NCI-H2029 (cell line): ENCODE data around the gene LRRC4.

Source experiments
- DNase-seq: peaks from one replicate; lab custom pipeline; 2025; lab: John Stamatoyannopoulos, UW

Gene LRRC4

GRCh38 chr7:128031901-128032604 is 816 bp upstream of the LRRC4 start:
- peak; percentile 46 for DNase-seq

DNA sequence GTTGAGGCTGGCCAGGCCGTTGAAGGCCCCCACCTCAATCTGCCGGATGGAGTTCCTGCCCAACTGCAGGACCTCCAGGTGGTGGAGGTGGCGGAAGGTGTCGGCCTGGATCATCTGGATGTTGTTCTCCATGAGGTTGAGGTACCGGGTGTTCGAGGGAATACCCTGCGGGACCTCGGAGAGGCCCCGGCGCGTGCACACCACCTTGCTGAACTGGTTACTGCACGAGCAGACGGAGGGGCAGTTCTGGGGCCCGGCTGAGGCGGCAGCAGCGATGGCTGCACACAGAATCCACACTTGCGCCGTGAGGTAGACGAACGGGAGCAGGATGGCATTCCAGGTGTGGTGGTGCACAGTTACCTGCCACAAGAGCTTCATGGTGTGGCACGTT is 979 bp downstream of the LRRC4 start:
- DNase-seq, result no peak

DNA sequence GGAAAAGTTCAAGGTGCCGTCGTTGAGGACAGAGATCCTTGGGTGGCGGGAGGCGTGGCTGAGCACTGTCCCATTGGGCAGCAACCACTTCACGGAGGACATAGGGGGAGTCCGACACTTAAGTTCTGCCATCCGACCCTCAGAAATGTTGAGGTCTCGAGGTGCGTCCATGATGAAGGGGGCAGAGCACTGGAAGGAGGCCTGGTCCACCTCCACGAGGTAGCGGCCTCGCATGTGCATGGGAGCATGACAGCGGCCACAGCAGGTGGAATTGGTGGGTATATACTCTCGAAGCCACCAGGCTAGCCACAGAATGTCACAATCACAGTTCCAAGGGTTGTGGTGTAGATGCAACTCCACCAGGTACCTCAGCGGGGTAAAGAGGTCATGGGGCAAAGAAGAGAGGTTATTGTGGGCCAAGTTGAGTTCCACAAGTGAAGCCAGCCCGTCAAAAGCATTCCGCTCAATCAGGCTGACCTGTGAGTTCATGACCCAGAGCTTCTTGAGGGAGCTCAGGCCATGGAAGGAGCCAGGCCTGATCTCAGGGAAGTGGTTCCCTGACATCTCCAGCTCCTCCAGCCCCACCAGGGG is 1.7 kb downstream of the LRRC4 start:
- no peak for DNase-seq

GRCh38 chr7:128027485-128027980 is 3.7 kb downstream of the LRRC4 start:
- no peak for DNase-seq

DNA sequence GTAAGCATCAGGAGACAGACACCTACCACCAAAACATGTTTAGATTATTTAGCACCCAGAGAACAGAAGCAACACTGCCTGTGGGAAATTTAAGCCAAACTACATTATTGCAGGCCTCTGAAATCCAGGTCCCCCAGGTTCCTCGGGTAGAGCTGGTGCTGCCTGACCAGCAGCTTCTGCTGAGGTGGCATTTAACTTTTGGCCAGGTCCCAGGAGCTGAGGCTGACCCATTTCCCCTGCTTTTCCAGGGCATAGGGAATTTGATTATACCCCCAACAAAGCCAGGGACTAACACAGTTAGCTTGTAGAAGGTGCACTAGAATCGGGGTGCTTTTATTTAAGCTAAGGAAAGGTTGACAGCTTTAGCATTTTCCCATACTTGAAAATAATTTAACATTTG is 4.7 kb downstream of the LRRC4 start:
- no peak for DNase-seq

DNA sequence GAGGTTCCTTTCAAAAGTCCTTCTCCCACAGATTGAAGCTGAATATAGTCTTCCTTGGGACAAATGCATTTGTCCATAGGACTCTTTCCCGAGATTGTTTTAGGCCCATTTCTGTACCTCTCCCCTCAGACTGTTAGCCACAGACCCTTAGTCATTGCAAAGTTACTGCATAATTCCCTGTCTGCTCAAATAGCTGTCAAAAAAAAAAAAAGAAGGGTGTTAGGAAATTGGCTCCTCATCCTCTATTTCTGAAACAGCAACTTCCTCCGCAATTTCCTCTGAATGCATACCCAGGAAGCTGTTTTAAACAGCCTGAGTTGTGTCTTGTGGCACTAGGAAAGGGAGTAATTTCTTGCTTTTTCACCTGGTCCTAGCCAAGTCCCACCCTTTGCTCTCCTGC is 5.4 kb downstream of the LRRC4 start:
- DNase-seq, result no peak

DNA sequence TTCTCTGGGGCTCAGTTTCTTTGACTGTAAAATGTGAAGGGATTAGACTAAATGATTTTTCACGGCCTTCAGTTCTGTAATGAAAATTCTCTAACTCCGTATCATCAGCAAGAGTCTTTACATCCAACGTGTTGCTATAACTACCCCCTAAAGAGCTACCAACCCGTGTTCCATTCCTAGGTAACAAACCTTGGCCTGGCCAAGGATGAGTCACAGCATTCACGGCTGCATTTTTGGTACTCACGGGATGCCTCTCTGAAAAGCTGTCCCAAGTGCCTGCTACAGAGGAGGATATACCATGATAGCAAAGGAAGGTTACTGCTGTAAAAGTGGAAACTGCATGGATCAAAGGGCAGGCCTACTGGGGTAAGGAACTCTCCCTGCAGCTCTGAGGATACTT is 5.9 kb downstream of the LRRC4 start:
- DNase-seq, result no peak

DNA sequence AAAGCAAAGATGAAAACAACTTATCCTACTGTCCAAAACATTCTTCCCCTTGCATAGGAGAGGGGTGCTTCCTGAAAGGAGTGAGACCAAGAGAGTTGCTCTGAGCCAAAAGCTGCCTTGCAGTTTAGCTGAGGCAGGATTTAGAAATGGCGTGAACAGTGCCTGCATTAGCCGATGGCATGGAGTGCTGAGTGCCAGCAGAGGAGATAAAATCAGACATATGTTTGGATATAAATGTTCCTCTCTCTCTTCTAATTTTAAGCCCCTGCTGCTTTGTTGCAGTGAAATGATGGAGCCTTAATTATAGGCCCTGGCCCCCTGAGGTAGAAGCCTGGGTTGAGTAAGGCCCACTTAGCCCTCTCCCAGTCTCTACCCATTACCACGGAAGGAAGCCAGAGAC is 7.1 kb downstream of the LRRC4 start:
- no peak for DNase-seq

DNA sequence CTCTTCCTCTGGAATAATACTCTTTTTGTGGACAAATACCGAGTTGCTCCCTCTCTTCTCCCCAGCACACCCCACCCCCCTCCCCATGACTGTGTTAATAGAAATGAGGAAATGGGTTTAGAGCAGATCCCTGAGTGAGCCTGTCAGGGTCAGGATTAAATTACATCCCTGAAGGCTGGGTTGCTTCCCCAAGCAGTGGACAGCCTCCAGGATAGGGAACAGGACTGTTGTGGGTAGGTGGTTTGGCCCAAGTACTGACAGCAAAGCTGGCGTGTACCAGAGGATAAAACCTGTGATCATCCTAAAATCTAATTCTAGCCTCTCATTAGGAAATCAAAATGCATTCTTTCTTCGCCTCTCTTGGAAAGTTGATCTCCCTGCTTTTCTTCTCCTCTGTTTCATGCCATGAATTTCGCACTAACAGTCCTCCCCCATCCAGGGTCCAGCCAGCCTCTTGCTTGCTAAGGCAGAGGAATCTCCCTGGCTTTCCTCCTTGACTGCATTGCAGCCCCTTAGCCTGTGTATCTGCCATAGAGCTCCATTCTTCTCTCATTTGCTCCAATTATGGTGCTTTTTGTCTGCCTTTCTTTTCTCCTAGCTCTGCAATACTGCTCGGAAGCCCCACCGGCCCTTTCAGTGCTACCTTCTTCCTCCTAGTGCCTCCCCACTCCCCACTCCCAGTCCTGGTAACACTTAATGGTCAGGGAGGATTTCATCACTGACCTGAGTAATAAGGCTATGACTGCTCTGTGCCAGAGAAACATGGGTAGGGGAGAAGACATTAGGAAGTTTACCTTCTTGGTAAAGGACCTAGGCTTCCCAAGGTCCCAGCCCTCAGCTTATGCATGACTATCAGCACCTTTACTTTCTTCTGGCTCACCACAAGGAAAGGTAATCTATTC is 8.4 kb downstream of the LRRC4 start:
- no peak for DNase-seq

GRCh38 chr7:128021366-128021765 is 9.9 kb downstream of the LRRC4 start:
- DNase-seq, result no peak

DNA sequence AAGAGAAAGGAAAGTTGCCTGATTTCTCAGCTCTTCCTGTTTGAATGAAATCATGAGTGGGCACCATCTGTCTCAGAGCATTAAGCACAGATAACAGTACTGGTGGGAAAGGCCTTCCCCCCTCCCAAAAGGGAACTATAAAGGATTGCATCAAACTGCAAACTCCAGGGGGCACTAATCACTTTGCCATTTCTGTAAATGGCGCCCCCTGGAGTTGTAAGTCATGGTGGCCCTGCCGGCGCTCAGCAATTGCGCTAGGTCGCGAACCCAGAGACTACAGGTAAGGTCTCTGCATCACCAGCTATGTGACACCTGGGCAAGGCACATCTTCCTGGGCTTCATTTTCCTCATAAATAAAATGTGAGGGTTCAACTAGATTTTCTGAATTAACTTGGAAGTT is 11.1 kb downstream of the LRRC4 start:
- no peak for DNase-seq

DNA sequence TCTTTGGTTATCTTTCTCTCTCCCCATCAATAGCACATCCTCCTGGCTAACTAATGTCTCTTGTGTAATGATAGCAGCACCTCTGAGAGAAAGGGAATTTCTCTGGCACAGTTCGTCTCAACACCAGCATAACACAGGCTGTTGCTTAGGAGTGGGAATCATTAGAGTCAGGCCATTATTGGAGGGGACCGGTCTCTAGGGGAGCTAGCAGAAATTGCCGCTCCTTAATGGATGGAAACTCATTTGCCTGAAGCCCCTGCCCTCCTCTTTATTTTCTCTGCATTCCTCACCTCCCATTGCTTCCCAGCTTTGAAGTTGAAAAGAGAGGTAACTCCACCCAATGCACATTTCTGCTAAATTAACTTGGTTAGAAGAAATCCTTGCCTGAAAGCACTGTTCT is 11.9 kb downstream of the LRRC4 start:
- no peak for DNase-seq

DNA sequence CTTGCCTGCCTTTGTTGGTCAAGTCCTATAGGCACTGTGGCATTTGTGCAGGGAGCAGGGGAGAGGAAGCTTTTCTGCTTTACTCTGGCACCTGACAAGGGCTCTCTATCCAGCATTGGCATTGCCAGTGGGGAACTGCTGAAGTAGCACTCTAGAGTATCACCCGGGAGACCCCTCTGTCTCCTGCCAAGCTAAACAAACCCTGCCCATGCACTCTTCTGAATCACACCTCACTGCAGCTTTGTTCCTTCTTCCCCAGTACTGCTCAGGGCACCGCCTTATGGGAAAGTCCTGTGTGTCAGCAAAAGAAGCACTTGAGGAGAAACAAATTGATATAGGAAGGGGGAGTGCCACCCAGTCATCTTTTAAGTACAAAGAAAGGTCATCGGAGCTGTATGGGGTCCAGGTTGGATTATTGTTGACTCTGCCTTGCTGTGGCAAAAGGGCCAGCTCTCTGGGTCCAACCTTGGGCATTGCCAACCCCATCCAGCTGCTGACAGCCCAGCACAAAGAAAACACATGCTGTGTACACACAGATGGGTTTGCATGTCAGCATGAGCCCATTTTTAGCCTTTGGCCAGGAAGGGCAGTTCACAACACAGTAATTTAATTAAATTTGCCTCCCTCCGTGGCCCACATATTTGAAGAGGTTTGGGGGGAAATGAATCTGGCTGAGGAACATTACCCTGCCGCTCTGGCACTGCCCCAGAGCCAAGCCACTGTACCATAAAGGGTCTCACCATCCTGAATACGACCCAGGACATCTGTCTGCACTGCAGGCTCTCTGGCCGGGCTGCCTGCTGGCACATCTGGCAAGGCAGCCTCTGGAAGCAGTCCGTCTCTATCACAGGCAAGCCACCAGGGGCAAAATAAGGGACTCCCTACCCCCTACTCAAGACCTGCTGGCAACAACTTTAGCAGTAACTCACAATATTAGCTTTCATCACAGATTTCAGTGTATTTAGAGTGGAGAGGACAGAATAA is 13.1 kb downstream of the LRRC4 start:
- DNase-seq, result peak; percentile 91

DNA sequence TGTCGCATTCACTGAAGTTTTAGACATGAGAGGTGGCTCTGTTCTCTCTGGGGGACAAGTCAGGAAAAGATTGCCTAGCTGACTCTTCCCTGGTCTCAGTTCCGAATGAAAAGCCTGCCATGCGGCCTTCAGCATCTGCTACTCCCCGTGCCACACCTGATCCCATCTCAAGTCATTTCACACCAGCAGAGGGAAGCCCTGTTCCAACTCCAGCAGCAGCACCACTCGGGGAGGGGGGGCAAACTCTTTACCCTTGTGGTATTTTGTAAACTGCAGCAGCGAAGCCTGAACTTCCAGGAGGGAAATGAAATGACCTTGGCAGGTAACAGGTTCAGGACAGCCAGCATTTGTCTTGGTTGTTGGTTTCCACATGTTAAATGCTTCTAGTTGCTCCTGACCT is 13.8 kb downstream of the LRRC4 start:
- no peak for DNase-seq

GRCh38 chr7:128014811-128015210 is 16.4 kb downstream of the LRRC4 start:
- peak; percentile 10 for DNase-seq

DNA sequence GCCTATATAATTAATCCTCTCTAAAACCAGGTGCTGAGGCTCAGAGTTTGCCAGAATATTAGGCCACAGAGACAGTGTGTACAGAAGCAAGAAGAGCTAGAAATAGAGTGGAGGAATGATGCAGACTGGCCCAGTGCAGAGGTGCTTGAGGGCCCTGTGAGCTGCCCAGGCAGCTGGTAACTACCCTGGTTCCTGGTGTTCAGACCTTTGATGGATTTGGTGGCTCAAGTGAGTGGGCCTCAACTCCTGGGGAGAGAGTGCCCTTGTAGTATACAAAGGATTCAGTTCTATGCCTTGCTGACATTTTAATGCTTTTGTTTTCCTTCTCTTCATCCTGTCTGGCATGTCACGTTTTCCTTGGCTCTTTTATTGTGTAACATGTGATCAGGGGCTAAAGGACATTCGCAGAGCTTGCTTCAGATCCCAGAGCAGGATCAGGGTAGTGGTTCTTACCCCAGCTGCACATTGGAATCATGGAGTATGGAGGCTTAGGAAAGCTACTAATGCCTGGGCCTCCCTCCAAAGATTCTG is 20.0 kb downstream of the LRRC4 start:
- no peak for DNase-seq

DNA sequence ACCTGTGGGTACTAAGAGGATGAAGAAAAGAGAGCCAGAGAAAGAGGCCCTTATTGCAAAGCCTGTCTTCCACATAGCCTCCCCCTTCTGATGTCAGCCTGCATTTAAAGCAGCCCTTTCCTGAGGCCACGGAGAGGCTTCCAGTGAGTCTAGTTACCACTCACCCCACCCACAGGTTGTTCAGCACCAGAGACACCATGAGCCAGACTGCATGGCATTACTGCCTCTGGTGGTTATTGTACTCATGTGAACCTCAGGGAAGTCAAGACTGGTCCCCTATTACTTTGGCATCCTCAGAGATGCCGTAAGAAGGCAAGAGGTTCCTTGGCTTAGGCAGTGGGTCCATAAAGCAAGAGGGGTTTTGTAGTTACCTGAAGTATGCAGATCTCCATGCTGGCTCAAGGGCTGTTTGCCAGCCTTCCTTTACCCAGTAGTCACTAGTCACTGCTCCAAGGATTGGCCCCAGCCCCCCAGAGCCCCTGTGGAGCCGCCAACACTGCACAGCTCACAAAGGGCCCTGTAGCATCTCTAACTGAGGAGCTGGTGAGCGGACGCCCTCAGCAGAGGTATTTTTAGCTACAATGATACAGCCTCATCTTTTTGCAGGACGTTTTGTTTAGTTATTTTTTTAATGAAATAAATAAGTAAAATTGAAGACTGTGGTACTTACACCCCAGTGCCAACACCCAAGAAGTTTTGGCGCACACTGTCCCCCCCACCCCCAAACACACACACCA is 20.7 kb downstream of the LRRC4 start:
- no peak for DNase-seq

DNA sequence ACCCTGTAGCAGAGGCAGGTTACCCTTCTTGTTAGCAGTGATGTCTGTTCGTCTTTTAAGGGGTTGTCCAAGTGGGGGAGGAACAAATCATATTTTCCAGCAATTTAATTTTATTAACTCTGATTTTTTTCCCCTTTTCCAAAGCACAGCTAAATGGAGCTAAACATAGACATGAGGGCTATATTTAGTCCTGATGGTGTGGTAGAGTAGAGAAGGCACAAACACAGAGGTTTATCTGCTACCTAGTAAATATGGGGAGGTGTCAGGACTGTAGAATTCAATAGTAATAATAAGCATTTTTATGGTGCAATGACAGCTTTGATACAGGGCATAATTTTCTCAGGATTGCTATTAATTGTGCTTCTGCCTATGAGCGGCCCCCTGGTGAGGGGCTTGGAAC is 22.5 kb downstream of the LRRC4 start:
- DNase-seq, result no peak

DNA sequence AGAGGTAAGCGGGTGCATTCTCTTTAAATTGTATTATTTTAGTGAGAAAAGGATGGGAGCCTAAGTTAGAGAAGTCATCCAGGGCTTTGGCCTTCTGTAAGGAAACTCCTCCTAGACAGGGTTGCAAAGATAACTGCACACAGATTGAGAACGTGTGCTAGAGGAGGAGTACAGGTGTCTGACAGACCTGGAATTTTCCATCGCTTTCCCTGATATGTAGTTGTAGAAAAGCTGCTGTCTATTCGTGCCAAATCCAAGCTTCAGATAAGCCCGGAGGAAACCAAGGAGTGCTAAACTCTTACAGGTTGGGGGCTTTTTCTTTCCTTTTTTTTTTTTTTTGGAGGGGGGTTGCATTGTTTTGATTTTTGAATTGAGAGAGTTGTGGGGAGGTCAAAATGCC is 23.1 kb downstream of the LRRC4 start:
- no peak for DNase-seq

DNA sequence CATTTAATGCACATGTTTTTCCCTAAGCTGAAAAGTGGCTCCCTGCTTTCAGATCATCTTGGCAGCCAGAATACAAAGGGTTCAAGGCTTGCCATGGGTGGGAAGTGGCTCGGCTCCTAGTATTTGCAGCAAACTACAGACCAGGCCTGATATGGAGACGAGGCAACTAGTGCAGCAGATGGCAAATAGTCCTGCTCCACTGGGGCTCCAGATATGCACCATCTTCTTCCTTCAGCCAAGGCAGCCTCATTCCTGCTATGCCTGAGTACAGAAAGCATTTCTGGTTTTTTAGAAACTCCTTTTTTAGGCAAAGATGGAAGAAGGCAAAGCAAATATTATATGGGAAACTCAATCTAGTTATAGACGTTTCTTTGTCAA is 23.9 kb downstream of the LRRC4 start:
- no peak for DNase-seq
